Measurements from ENCODE around the gene BRIX1.

GRCh38 chr5:34928267-34928666, 12.8 kb downstream of the BRIX1 start:
- TF ChIP-seq, protein P1, sequence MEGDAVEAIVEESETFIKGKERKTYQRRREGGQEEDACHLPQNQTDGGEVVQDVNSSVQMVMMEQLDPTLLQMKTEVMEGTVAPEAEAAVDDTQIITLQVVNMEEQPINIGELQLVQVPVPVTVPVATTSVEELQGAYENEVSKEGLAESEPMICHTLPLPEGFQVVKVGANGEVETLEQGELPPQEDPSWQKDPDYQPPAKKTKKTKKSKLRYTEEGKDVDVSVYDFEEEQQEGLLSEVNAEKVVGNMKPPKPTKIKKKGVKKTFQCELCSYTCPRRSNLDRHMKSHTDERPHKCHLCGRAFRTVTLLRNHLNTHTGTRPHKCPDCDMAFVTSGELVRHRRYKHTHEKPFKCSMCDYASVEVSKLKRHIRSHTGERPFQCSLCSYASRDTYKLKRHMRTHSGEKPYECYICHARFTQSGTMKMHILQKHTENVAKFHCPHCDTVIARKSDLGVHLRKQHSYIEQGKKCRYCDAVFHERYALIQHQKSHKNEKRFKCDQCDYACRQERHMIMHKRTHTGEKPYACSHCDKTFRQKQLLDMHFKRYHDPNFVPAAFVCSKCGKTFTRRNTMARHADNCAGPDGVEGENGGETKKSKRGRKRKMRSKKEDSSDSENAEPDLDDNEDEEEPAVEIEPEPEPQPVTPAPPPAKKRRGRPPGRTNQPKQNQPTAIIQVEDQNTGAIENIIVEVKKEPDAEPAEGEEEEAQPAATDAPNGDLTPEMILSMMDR (conservative IDR thresholded peaks at IDR 0.05; ENCODE audit: low read depth, low read length), result no peak
- TF ChIP-seq USF2 (IDR thresholded peaks at IDR 0.05; ENCODE audit: low read depth, low read length), result no peak
- no peak for TF ChIP-seq POLR2A (IDR thresholded peaks at IDR 0.05; ENCODE audit: low read depth, low read length)
- TF ChIP-seq RFX5 (IDR thresholded peaks at IDR 0.05; ENCODE audit: low read depth, low read length), result no peak
- no peak for TF ChIP-seq CEBPB (IDR thresholded peaks at IDR 0.05; ENCODE audit: low read depth, low read length)
- TF ChIP-seq RAD21 (IDR thresholded peaks at IDR 0.05; ENCODE audit: low read length), result no peak
- no peak for TF ChIP-seq ELK1 (IDR thresholded peaks at IDR 0.05; ENCODE audit: borderline replicate concordance, low read depth, low read length)
- no peak for TF ChIP-seq MXI1 (IDR thresholded peaks at IDR 0.05; ENCODE audit: borderline replicate concordance, low read depth, low read length)
- TF ChIP-seq SMC3 (IDR thresholded peaks at IDR 0.05; ENCODE audit: low read depth, low read length), result no peak
